Liver (tissue), 3 donors: ENCODE results near the gene MYO1C.

Experiments used
- ATF3 ChIP-seq: IDR thresholded peaks from 2 replicates; pipeline ENCODE4 v1.6.1; 2016; ENCODE audit warnings: antibody characterized with exemption
- CTCF ChIP-seq: fragments of 150-350 bp; IDR thresholded peaks from 2 replicates; pipeline ENCODE4 v1.5.1; 2017; ENCODE audit warnings: improper control_type of control experiment, low read depth, low read length; ENCODE audit not compliant: missing input control
- FOXA2 ChIP-seq: IDR thresholded peaks from 2 replicates; pipeline ENCODE4 v1.6.1; 2016; ENCODE audit warnings: antibody characterized with exemption
- GABPA ChIP-seq, 2 donors: IDR thresholded peaks in 1 of 2; conservative IDR thresholded peaks in 1 of 2; 2 replicates each; pipeline ENCODE4 v1.6.1; 2016; ENCODE audit warnings: antibody characterized with exemption in 2 of 2, mild to moderate bottlenecking in 1 of 2, moderate library complexity in 1 of 2
- HNF4A ChIP-seq, 2 donors: conservative IDR thresholded peaks; 2 replicates each; pipeline ENCODE4 v1.6.1; 2016; ENCODE audit warnings: antibody characterized with exemption in 2 of 2, mild to moderate bottlenecking in 2 of 2
- JUND ChIP-seq, 2 donors: IDR thresholded peaks; 2 replicates each; pipeline ENCODE4 v1.6.1; 2016; ENCODE audit warnings: antibody characterized with exemption in 2 of 2
- SP1 ChIP-seq: IDR thresholded peaks from 2 replicates; pipeline ENCODE4 v1.6.1; 2018; ENCODE audit warnings: antibody characterized with exemption, mild to moderate bottlenecking
- TAF1 ChIP-seq: conservative IDR thresholded peaks from 2 replicates; pipeline ENCODE4 v1.6.1; 2016; ENCODE audit warnings: antibody characterized with exemption, mild to moderate bottlenecking
- YY1 ChIP-seq: IDR thresholded peaks from 2 replicates; pipeline ENCODE4 v1.6.1; 2016; ENCODE audit warnings: antibody characterized with exemption, mild to moderate bottlenecking
- TF ChIP-seq, protein P1 (sequence below): IDR thresholded peaks from 2 replicates; pipeline ENCODE4 v1.6.1; 2016; ENCODE audit warnings: antibody characterized with exemption
- TF ChIP-seq, protein P2 (sequence below): IDR thresholded peaks from 2 replicates; pipeline ENCODE4 v1.6.1; 2016; ENCODE audit warnings: antibody characterized with exemption
- donor health status: healthy.
- donor health status: healthy.

DNA sequence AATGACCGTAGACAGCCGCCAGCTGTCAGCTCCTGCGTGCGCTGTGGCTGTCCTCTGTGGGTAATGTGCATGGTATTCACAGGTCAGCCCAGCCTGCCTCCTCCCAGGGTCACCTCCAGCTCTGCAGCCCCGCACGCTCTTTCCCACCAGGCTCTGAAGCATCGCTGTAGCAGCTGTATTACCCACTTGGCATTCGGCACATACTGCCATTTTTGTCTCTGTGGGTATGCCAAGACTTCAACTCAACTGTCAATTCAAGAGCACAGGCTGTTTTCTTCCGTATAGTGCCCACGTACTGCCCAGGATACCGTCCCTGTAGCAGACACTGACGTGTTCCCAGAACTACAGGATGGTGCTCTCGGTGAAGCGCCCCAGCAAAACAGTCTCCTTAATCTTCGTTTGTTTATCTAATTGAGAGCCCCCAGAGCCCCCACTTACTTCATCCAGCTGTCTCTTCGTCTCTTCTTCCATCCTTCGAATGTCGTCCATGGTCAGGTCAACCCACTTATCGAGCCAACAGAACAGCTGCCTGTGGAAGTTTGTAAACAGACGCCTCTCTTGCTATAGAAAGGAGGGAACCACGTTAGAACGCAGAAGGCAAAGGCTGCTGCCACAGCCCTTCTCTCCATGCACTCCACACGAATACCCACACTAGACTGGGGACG lies 41.3 kb upstream of the MYO1C start:
- TF ChIP-seq CTCF: no peak
- TF ChIP-seq, protein P1, sequence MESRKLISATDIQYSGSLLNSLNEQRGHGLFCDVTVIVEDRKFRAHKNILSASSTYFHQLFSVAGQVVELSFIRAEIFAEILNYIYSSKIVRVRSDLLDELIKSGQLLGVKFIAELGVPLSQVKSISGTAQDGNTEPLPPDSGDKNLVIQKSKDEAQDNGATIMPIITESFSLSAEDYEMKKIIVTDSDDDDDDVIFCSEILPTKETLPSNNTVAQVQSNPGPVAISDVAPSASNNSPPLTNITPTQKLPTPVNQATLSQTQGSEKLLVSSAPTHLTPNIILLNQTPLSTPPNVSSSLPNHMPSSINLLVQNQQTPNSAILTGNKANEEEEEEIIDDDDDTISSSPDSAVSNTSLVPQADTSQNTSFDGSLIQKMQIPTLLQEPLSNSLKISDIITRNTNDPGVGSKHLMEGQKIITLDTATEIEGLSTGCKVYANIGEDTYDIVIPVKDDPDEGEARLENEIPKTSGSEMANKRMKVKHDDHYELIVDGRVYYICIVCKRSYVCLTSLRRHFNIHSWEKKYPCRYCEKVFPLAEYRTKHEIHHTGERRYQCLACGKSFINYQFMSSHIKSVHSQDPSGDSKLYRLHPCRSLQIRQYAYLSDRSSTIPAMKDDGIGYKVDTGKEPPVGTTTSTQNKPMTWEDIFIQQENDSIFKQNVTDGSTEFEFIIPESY: no peak
- TF ChIP-seq, protein P2, sequence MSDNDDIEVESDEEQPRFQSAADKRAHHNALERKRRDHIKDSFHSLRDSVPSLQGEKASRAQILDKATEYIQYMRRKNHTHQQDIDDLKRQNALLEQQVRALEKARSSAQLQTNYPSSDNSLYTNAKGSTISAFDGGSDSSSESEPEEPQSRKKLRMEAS: no peak
- TF ChIP-seq TAF1: no peak
- no peak for TF ChIP-seq YY1
- TF ChIP-seq ATF3: no peak
- TF ChIP-seq JUND (IDR thresholded peaks at IDR 0.05): no peak
- TF ChIP-seq GABPA (IDR thresholded peaks at IDR 0.05 in 1 of 2, conservative IDR thresholded peaks at IDR 0.05 in 1 of 2): no peak
- TF ChIP-seq HNF4A (conservative IDR thresholded peaks at IDR 0.05): no peak
- no peak for TF ChIP-seq FOXA2
- TF ChIP-seq SP1: no peak
